HEK293T (cell line): Measurements from ENCODE around the gene NKX2-1.

Source experiments
- BHLHE40 ChIP-seq: fragments of 450-650 bp; IDR thresholded peaks from 2 replicates; pipeline ENCODE4 v1.6.1; 2016; ENCODE audit warnings: mild to moderate bottlenecking, moderate library complexity, borderline replicate concordance
- ELF4 ChIP-seq: fragments of 450-650 bp; IDR thresholded peaks from 2 replicates; pipeline ENCODE4 v1.6.1; 2017; ENCODE audit warnings: antibody characterized with exemption
- FOXA1 ChIP-seq: fragments of 450-650 bp; IDR thresholded peaks from 2 replicates; pipeline ENCODE4 v1.6.1; 2016; ENCODE audit warnings: mild to moderate bottlenecking
- FOXM1 ChIP-seq: fragments of 450-650 bp; IDR thresholded peaks from 2 replicates; pipeline ENCODE4 v1.6.1; 2017; ENCODE audit warnings: mild to moderate bottlenecking, borderline replicate concordance
- HDGF ChIP-seq: fragments of 450-650 bp; IDR thresholded peaks from 2 replicates; pipeline ENCODE4 v1.6.1; 2017; ENCODE audit warnings: antibody characterized with exemption, borderline replicate concordance
- NFRKB ChIP-seq: fragments of 450-650 bp; IDR thresholded peaks from 2 replicates; pipeline ENCODE4 v1.6.1; 2016; ENCODE audit warnings: mild to moderate bottlenecking, moderate library complexity
- SP1 ChIP-seq: fragments of 450-650 bp; IDR thresholded peaks from 2 replicates; pipeline ENCODE4 v1.6.1; 2017
- SUZ12 ChIP-seq: fragments of 450-650 bp; IDR thresholded peaks from 2 replicates; pipeline ENCODE4 v1.6.1; 2016; ENCODE audit warnings: mild to moderate bottlenecking
- TARDBP ChIP-seq: fragments of 450-650 bp; IDR thresholded peaks from 2 replicates; pipeline ENCODE4 v1.6.1; 2016
- TF ChIP-seq, protein P1 (sequence below): fragments of 450-650 bp; IDR thresholded peaks from 2 replicates; pipeline ENCODE4 v1.6.1; 2016

DNA sequence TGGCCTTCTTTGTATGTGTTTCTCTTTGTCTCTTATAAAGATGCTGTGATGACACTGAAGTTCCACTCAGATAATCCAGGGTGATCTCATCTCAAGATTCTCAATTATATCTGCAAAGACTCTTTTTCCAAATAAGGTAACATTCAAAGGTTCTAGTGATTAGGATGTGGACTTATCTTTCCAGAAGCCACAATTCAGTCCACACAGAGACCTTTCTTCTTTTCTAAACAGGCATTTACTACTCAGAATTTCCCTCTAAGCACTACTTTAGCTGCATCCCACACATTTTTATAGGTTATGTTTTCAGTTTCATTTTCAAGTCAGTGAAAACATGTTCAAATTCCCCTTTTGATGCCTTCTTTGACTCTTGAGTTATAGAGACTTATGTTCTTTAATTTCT lies 9.0 kb upstream of the NKX2-1 start:
- no peak for TF ChIP-seq ELF4
- no peak for TF ChIP-seq NFRKB
- no peak for TF ChIP-seq FOXM1
- no peak for TF ChIP-seq BHLHE40
- TF ChIP-seq TARDBP = no peak
- TF ChIP-seq, protein P1, sequence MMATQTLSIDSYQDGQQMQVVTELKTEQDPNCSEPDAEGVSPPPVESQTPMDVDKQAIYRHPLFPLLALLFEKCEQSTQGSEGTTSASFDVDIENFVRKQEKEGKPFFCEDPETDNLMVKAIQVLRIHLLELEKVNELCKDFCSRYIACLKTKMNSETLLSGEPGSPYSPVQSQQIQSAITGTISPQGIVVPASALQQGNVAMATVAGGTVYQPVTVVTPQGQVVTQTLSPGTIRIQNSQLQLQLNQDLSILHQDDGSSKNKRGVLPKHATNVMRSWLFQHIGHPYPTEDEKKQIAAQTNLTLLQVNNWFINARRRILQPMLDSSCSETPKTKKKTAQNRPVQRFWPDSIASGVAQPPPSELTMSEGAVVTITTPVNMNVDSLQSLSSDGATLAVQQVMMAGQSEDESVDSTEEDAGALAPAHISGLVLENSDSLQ = no peak
- no peak for TF ChIP-seq SUZ12
- TF ChIP-seq SP1 = no peak
- no peak for TF ChIP-seq FOXA1
- TF ChIP-seq HDGF = no peak
